GM21526 (cell line): ENCODE results near the gene FLVCR1.
"Not testable (repeated sequence)": the region's sequence is repeated elsewhere in the genome, so short reads cannot be mapped to it uniquely, and the experiment has no call there.

Experiments used
- ATAC-seq: cut with Tn5 transposase; IDR thresholded peaks from one replicate; pipeline ENCODE4 v1.9.1; 2021; ENCODE audit warnings: moderate library complexity; ENCODE audit not compliant: unreplicated experiment, low FRiP score

FLVCR1 gene

DNA sequence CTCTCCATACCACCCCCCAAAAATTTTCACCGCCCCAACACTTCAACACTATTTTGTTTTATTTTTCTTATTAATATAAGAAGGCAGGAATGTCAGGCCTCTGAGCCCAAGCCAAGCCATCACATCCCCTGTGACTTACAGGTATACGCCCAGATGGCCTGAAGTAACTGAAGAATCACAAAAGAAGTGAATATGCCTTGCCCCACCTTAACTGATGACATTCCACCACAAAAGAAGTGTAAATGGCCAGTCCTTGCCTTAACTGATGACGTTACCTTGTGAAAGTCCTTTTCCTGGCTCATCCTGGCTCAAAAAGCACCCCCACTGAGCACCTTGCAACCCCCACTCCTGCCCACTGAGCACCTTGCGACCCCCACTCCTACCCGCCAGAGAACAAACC lies 56.0 kb downstream of the FLVCR1 start:
- ATAC-seq: not testable (repeated sequence)

- no peak for ATAC-seq
Observed at GRCh38 chr1:212914789-212915188, 56.7 kb downstream of the FLVCR1 start.

DNA sequence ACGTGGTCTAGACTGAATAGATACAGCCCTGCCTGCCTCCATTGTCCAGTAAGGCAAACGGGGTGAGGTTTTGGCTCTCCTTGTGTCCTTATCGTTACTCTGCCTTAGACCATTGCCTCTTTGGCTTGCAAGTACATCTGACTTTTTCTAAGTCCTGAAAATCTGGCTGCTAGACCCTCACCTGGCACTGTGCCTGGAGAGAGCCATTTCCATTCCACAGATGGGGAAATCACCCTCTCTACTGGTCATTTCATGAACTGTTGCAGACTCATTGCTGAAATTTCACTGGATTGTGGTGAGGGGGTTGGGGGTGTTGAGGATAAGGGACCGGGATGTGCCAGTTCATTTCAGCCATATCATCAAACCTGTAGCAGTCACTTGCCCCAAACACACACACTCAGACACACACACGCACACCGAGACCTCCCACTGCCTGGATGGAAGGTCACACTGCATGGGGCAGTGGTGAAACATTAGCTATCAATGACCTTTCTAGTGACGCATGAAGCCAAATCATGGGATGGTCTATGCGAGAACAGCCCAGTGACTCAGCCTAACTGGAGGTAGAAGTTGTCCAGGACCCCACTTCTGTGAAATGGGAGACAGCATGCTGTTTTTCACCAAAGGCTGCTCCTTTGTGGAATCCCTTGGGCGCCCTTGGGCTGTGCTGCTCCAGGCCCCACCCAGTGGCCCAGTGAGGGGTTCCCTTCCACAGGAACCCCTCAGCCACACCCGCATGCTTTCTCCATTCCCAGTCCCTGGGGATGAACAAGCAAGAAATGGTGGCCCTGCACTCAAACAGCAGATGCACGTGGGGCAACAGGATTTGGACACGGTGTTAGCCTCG lies 57.4 kb downstream of the FLVCR1 start:
- no peak for ATAC-seq

GRCh38 chr1:212916481-212917133 lies 58.5 kb downstream of the FLVCR1 start:
- ATAC-seq: no peak

DNA sequence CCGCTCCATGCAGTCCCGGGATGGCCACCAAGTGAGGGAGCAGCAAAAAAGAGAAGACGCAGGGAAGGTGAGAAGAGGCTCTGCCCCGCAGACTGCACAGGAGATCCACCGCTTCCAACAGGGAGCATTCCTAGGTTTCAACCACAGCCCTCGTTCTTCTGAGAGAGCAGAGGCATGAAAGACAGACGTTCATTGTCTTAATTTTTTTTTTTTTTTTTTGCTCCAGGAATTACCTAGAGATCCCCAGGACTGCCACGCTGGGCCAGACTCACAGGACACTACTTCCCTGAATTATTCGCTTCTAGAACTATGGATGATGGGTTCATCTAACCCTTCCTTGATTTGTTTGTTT lies 59.0 kb downstream of the FLVCR1 start:
- no peak for ATAC-seq

GRCh38 chr1:212917858-212918257 lies 59.8 kb downstream of the FLVCR1 start:
- no peak for ATAC-seq

DNA sequence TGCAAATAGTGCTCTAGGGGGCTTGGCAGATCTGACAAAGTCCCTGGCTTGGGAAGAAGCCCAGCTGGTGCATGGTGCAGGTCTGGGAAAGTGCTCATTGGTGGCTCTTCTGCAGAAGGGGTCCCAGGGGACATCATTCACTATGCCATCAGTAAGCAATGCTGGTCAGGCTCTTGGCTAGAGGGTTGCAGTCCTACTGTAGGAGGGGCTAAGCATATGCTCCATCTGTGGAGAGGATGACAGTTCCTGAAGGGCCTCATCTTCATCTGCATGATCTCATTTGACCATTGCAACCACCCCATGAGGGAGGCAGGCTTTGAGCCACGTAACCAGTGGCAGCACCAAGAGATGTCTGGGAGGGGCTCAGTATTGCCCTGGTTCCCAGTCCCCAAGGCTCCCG lies 60.7 kb downstream of the FLVCR1 start:
- no peak for ATAC-seq

DNA sequence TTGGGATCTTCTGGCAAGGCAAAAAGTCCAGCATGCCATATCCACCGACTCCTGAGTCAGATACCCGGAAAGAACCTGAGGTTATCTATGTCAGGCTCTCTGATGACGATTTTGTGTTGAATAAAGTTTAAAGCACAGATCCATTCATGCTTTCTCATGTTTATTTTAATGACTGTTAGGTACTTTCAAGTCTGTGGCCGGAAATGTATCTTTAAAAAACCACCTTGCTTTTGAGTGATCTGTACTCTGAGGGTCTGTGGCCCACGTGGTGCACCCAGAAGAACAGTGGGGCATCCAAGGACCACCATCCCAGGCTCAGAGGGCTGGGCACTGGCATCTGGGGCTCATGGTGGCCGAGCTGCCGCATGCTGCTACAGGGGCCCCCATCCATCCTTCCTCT lies 62.2 kb downstream of the FLVCR1 start:
- ATAC-seq: no peak

DNA sequence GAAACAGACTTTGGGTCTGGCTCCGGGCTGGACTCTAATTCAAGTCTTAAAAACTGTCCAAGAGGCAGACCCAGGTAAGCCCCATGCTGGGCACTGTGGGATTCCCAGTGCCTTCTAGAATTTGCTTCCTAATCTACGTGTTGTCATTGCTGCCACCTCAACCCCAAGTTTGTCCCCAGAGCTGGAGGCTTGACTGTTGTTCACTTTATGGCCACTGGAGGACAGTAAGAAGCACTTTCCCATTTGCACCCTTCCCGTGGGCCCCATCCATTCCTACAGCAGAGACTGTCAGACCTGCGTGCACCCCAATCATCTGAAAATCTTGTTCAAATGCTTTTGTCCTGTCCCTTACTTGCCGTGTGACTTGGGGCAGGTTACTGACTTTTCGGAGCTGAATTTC lies 62.8 kb downstream of the FLVCR1 start:
- no peak for ATAC-seq

DNA sequence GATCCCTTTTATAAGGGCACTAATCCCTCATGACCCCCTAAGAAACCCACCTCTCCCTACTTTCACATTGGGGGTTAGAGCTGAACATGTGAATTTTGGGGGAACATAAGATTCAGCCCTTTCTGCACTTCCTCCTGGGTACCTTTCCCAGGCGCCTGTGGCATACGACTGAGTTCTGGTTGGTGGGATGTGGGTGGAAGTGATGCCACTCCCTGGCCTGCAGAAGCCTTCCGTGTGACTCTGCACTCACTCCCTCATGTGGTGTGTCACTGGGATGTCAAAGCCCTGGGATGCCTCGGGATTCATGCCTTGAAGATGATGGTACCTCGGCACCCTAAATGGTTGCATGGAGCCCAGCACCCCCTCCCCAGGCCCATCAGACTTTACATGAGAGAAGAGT lies 63.9 kb downstream of the FLVCR1 start:
- ATAC-seq: no peak

DNA sequence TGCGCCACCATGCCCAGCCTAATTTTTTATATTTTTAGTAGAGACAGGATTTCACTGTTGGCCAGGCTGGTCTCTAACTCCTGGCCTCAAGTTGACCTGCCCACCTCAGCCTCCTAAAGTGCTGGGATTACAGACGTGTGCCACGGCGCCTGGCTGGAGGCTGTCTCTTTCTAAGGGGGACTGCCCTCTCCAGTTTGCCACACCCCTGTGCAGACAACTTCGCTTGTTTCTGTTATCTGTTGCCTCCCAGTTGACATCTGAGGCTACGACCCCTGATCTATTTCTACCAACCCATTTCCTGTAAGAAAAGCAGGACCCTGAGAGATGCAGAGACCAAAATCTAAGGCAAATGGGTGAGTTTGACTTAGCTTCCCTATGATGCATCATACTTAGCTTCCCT lies 68.3 kb downstream of the FLVCR1 start:
- no peak for ATAC-seq

DNA sequence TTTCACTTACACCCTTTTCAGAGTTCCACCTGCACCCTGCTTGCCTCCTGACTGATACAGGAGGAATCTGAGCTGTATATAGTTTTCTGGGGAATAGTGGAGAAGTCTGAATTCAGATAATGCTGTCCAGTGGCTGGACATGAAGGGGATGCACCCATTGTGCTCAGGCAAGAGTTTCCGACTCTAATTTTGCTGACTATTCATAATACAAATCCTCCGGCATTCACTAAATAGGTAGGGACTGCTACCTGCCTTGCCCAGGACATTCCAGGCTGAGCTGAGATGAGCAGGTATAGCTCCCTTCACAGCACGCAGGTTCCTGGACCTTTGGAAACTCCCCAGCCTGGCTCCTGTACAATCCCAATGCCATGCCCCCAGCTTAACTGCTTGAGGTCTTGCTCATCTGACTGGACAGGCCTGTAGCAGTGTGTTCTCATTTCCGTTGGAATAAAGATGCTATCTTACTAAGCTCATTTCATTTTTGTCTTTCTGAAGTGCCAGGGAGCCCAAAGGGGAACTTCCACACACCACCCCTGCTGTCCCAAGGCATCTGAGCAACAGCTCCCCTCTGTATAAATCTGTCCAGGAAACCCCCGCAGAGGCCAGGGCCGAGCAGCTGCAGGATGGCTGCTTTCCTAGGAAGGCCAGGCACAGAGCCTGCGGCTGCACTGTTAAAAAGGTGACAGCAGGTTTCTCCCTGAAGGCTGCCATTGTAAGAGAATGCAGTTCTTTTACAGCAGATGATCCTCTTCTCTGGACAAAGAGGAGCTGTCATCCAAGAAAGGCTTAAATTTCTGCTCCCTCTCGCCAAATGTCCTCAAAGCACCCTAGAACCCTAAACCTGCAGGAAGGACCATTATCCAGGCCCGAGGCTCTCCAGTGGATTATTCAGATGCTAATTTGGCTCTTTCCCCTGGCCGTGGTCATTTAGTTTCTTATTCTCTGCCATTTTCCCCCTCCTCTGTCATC lies 70.5 kb downstream of the FLVCR1 start:
- ATAC-seq: no peak

- peak; percentile 63 for ATAC-seq
Observed at GRCh38 chr1:212930986-212931678, 73.1 kb downstream of the FLVCR1 start.

DNA sequence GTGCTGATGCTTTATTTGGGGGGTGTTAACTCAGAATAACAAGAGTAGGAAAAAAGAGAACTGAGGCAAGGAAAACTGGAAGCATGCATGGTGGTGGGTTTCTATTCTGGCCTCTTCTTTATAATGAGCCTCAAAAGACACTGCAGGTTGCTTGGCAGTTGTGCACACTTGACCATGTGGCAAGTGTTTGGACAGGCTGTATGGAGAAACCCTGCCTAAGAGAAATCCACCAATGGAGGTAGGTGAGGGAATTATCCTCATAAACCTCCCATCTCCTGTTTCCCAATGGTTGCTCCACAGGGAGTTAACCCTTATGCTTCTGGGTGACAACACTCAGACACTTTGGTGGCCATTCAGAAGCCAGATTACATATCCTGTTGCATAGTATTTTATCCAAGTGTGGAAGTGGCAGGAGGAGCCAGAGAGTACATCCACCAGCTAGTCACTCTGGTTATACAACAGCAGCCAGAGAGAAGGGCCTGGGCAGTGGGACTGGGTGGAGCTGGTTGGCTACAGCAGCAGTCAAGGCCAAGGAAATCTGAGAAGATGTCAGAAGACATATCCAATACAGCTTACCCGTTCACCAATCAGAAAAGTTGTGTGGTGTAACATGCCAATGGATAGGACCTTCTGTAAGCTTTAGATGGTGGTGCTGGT lies 75.9 kb downstream of the FLVCR1 start:
- no peak for ATAC-seq

DNA sequence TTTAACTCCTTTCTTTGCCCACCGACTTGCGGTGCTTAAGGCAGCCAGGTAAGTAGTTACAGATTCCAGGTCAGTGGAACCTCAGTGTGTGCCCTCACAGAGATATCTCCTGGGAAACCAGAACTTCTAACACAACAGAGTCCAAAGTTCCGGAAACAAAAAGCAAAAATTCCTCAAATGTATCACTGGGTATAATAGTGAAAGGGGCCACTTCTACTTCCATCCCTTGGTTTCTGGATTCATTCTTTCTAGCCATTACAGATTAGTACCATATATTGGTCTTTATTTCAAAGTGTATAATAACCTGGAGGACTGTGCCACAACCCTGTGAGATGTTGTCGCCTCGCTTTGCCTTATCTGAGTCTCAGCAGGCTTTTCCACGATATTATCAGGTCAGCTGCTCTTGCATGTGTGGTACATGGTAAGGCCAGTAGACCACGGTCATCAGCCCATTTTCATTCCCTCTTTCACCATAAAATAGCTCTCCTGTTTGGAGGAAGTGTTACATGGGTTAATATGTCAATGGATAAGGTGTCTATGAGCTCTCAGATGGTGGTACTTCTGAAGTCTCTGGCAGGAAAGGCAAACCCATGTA lies 77.4 kb downstream of the FLVCR1 start:
- no peak for ATAC-seq

GRCh38 chr1:212937034-212937433 lies 79.0 kb downstream of the FLVCR1 start:
- ATAC-seq: no peak

GRCh38 chr1:212938846-212939245 lies 80.8 kb downstream of the FLVCR1 start:
- ATAC-seq: no peak

GRCh38 chr1:212941452-212941851 lies 83.4 kb downstream of the FLVCR1 start:
- no peak for ATAC-seq

GRCh38 chr1:212942679-212943392 lies 84.8 kb downstream of the FLVCR1 start:
- no peak for ATAC-seq
